ENCODE data around the gene SCAND1.

Gene SCAND1

GRCh38 chr20:35968930-35969329 lies 14.6 kb upstream of the SCAND1 start:
- no peak for TF ChIP-seq POLR2AphosphoS5 (IDR thresholded peaks at IDR 0.05; ENCODE audit: low read depth, low read length)
- TF ChIP-seq FOXP2 (optimal IDR thresholded peaks at IDR 0.05; ENCODE audit: borderline replicate concordance, extremely low read depth, extremely low read length, insufficient read depth) = no peak

GRCh38 chr20:35967979-35968640 lies 13.8 kb upstream of the SCAND1 start, which contains the start of gene CNBD2:
Gene CNBD2, plus strand, starts transcription at chr20:35968590. Its CDS starts 173 bp downstream, at chr20:35968763.
- TF ChIP-seq TAF1 (IDR thresholded peaks at IDR 0.05; ENCODE audit: borderline replicate concordance, insufficient read depth, low read length) (no peak), SIN3A (IDR thresholded peaks at IDR 0.05; ENCODE audit: borderline replicate concordance, insufficient read depth, low read length) (no peak), FOXP2 (optimal IDR thresholded peaks at IDR 0.05; ENCODE audit: borderline replicate concordance, extremely low read depth, extremely low read length, insufficient read depth) (no peak), POLR2AphosphoS5 (IDR thresholded peaks at IDR 0.05; ENCODE audit: low read depth, low read length) (no peak), REST (IDR thresholded peaks at IDR 0.05; ENCODE audit: insufficient read depth in 1 of 2, low read depth in 2 of 2, low read length in 2 of 2) (no peak)

- no peak for TF ChIP-seq TAF1 (IDR thresholded peaks at IDR 0.05; ENCODE audit: borderline replicate concordance, insufficient read depth, low read length)
- TF ChIP-seq FOXP2 (optimal IDR thresholded peaks at IDR 0.05; ENCODE audit: borderline replicate concordance, extremely low read depth, extremely low read length, insufficient read depth) = no peak
- TF ChIP-seq REST (IDR thresholded peaks at IDR 0.05; ENCODE audit: insufficient read depth in 1 of 2, low read depth in 2 of 2, low read length in 2 of 2) = no peak
- no peak for TF ChIP-seq SIN3A (IDR thresholded peaks at IDR 0.05; ENCODE audit: borderline replicate concordance, insufficient read depth, low read length)
- no peak for TF ChIP-seq POLR2AphosphoS5 (IDR thresholded peaks at IDR 0.05; ENCODE audit: low read depth, low read length)
These were observed 9.6 kb upstream of the SCAND1 start for GRCh38 chr20:35963878-35964277.

- no peak for TF ChIP-seq FOXP2 (optimal IDR thresholded peaks at IDR 0.05; ENCODE audit: borderline replicate concordance, extremely low read depth, extremely low read length, insufficient read depth)
- no peak for TF ChIP-seq POLR2AphosphoS5 (IDR thresholded peaks at IDR 0.05; ENCODE audit: low read depth, low read length)
- TF ChIP-seq REST (IDR thresholded peaks at IDR 0.05; ENCODE audit: insufficient read depth in 1 of 2, low read depth in 2 of 2, low read length in 2 of 2) = no peak
- no peak for TF ChIP-seq TAF1 (IDR thresholded peaks at IDR 0.05; ENCODE audit: borderline replicate concordance, insufficient read depth, low read length)
- TF ChIP-seq SIN3A (IDR thresholded peaks at IDR 0.05; ENCODE audit: borderline replicate concordance, insufficient read depth, low read length) = no peak
These were observed 2.3 kb upstream of the SCAND1 start for GRCh38 chr20:35956616-35957015.

- TF ChIP-seq SIN3A (IDR thresholded peaks at IDR 0.05; ENCODE audit: borderline replicate concordance, insufficient read depth, low read length) = no peak
- TF ChIP-seq TAF1 (IDR thresholded peaks at IDR 0.05; ENCODE audit: borderline replicate concordance, insufficient read depth, low read length) = no peak
- TF ChIP-seq REST (IDR thresholded peaks at IDR 0.05; ENCODE audit: insufficient read depth in 1 of 2, low read depth in 2 of 2, low read length in 2 of 2) = no peak
- TF ChIP-seq FOXP2 (optimal IDR thresholded peaks at IDR 0.05; ENCODE audit: borderline replicate concordance, extremely low read depth, extremely low read length, insufficient read depth) = no peak
- TF ChIP-seq POLR2AphosphoS5 (IDR thresholded peaks at IDR 0.05; ENCODE audit: low read depth, low read length) = no peak
These were observed 577 bp upstream of the SCAND1 start for GRCh38 chr20:35954907-35955251.
